GM18508 (cell line): ENCODE measurements around the gene SECISBP2.

ENCODE experiments used
- ATAC-seq: cut with Tn5 transposase; IDR thresholded peaks from one replicate; pipeline ENCODE4 v1.9.1; 2021; ENCODE audit warnings: moderate number of reproducible peaks; ENCODE audit not compliant: insufficient read depth, unreplicated experiment

Gene SECISBP2

DNA sequence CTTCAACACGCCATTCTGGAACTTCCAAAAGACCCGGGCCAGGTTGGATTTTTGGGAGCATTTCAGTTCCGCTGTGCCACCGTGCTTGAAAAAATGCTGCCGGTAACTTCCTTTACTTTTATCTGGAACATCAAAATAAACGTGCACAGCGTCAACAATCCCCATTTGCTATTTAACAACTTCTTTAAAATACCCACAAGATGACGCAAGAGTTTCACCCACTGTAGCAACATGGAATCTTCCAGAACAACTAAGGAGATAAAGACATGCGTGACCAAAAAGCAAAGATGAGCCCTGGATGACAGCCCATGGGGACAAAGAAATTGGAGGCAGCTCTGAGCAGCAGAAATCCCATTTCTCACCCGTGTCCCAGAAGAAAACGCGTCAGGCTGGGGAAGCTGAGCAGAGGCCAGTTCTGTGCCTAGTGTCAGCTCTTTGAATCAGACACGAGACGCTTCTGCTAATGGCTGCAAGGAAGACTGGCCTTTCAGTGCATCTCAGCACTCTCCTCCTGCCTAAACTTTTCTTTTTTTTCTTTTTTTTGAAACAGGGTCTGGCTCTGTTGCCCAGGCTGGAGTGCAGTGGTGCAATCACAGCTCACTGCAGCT is 61.3 kb downstream of the SECISBP2 start:
- no peak for ATAC-seq

DNA sequence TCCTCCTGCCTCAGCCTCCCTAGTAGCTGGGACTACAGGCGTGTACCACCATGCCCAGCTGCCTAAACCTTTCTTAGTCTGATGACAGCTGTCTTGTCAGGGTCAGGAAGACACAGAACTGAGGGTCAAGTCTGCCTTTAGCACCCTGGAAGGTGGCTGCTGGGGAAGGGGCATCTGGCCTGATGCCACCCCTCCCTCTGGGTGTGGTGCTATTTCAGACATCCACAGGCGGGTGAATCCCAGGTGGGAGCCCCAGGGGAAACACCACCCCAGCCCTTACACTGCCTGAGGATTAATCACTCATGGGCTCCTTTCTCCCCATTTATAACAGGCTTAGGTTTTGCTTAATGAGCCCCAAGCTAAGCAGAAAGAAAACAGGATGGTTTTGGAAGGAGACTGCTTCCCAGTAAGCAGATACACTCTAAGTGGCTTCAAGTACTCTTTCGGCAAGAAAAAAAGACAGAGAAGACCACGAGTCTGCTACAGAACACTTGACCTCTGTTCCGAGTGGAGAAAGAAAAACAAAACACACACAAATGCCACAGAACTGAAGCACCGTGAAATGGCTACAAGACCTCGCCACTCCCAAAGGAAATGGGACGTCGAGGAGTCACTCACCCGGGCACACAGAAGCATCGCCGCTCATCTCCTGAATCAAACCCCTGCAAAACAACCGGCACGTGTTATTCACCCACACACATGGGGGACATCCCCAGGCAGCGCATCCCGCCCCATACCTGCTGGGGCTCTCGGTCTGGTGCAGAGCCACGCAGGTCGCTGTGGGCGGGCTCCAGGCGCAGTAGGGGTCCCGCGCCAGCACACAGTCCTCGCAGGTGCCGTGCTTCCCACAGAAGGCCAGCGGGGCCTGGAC is 62.4 kb downstream of the SECISBP2 start:
- no peak for ATAC-seq

DNA sequence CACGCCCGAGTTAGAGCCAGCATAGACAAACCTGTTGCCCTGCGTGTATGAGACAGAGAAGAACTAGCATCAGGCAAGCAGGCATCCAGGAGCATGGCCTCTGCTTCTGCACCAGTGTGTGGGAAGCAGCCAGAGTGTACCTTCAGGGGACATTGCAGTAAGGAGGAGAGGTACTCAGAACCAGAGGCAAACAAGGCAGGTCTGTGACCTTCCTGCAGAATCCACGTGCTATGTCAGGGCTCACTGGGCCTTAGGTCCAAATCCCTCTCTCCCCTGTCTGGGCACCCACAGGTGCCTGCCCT is 63.0 kb downstream of the SECISBP2 start:
- no peak for ATAC-seq

DNA sequence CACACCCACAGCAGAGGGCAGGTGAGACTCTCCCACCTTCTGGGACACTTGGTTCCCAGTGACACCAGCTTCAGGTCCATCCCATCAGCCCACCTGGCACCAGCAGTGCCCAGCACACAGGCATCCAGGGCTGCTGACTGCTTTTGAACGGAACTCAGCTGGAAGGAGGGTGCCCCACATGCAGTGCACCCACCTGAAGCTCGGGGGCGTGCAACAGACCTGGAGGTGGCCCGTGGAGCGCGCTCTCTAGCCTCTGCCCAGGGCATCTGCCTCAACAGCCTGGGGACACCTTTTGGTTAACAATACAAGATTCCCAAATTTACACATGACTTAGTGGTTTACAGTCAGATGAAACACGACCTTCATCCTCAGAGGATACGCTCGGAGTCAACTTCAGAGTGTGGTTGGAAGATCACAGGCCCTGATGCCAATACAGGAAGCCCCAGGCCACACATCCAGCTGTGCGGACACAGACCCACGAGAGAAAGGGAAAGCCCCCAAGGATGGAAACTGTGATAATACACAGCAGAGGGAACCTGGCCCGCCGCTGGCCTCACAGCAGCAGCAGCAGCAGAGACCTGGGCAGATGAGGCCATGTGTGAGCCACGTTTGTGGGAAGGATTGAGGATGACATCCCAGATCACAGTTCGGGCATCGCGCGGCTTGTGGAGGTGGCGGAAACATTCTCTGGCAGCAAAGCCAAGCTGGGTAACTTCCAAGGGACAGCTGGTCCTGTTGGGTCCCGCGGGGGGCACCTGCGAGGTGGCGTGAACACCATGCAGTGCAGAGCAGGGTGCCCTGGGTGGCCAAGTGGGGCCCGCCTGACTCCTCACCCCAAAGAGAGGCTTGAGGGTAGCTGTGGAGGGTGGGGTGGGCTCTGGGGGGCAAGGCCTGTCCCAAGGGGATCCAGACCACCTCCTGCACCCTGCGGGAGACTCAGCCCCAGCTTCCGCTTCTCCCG is 64.0 kb downstream of the SECISBP2 start:
- ATAC-seq, result no peak

DNA sequence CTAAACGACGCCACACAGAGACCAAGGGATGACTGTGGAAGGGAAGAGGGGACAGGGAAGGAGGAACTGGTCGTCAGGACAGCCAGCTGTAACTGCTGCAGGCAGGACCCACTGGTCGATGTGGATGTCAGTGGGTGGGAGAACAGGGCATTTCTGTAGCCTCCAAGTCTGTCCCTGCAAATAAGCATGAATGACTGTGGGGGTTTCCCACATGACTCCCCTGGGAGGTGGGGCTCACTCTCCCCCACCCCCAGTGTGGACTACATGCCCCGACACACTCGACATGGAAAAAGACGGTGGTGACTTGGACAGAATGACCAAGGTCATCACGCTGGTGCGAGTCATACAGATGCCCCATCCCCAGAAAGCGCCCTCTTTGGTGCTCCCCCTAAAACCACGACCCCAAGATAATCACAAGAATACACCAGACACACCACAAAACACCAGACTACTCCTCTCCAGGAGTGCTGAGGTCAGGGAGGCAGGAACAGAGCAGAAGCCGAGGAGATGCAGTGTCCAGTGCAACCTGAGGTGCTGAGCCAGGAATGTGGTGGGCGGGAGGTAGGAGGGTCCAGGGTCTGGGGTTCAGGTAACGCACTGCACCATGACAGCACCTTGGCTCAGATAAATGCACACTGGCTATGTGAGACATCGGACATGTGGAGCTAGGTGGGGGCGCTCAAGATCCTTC is 64.9 kb downstream of the SECISBP2 start:
- ATAC-seq, result no peak

DNA sequence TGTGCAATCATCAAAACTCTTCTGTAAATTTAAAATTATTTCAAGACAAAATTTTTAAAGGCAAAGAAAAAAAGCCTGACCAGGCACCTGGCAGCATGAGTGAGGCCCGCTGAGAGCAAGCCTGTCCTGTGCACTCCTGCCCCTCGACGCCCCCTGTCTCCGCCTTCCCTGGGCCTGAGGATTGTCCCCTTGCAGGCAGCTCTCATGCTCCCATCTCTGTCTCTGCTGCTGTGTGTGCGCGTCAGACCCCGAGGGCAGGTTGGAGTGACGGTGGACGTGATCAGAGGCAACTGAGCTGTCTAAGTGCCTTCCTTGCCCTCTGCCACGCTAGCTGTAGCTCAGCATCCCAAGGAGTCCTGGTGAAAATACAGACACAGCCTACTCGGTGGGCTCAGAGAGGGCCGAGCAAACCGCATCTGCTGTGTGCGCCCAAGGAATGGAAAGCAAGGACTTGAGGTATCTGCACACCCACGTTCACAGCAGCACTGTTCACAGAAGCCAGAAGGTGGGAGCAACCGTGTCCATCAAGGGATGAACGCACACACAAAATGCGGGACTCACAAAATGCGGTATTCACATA is 65.5 kb downstream of the SECISBP2 start:
- ATAC-seq, result no peak

DNA sequence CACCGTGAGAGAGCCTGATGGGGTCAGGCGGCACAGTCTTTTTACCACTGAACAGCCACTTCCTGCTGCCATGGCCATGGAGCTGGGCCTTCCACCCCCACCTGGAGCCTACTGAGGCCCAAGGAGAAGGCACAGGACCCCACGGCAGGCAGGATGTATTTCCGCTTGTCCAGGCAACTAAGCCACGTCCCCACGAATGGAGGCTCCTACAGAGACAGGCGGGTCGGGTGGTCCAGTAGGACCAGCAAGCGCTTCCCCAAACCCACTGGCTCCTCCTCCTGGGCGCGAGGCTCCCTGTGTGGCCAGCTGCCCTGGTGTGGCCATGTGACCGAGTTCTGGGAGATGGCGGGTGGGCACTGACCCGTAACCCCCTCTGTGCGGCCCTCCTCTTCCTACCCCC is 66.5 kb downstream of the SECISBP2 start:
- no peak for ATAC-seq

DNA sequence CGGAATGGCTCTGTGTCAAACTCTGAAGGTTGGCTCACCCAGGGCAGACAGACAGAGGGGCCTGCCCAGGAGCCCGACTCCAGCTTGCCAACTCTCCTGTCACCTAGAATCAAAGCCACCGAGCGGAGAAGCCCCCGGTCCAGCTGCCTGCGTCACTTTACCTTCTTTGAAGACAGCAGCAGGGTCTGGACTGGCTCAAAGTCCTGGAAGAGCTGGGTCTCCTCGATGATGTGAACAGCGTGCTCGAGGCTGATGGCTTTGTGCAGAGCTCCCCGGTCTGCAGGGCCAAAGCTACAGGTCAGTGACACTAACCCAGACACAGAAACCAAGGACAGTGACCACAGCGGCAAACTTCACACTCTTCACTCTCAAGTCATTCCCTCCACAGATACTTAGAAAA is 67.9 kb downstream of the SECISBP2 start:
- ATAC-seq, result no peak

DNA sequence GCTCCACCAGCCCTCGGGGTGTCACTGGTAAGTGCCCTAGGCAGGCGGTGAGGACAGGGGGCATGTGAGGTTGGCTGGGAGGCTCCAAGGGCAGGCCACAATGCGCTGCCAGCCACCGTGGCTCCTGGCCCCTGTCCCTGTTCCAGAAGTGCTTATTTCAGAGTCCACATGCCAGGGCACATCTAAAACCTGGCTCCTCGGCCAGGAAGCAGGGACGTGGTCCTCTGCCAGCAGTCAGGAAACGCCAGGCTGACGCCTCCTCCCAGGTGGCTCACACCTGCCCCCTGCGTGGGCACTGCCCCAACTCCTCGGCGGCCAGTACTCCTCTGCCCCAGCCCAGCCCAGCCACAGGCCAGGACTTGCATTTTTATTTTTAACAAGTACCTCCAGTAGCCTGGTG is 68.5 kb downstream of the SECISBP2 start:
- no peak for ATAC-seq

DNA sequence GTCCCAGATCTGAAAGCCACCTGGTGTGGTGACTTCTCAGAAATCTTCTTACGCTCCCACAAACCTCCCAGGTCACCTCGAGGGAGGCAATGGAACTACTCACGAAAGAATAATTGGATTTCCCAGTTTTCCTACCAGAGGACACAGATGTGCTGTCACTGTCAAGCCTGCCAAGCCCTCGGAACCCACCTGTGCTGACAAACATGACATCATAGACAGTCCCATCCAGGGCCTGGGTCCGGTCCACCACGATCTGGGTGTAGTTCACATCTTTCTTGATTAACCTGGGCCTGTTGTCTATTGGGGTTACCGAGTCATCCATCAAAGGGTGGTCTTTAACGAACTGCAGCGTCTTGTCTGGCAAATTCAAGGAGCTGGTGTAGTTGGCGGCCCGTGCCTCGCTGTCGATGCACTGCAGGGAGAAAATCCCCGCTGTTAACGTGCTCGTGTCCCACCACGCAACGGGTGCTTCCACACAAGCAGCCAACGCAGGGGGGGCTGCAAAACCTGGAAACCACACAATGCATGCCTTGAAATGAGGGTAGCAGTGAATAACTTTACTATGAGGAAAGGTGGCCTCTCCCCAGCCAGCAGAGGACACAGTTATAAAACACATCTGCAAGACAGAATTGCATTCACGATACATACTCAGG is 69.0 kb downstream of the SECISBP2 start:
- no peak for ATAC-seq

DNA sequence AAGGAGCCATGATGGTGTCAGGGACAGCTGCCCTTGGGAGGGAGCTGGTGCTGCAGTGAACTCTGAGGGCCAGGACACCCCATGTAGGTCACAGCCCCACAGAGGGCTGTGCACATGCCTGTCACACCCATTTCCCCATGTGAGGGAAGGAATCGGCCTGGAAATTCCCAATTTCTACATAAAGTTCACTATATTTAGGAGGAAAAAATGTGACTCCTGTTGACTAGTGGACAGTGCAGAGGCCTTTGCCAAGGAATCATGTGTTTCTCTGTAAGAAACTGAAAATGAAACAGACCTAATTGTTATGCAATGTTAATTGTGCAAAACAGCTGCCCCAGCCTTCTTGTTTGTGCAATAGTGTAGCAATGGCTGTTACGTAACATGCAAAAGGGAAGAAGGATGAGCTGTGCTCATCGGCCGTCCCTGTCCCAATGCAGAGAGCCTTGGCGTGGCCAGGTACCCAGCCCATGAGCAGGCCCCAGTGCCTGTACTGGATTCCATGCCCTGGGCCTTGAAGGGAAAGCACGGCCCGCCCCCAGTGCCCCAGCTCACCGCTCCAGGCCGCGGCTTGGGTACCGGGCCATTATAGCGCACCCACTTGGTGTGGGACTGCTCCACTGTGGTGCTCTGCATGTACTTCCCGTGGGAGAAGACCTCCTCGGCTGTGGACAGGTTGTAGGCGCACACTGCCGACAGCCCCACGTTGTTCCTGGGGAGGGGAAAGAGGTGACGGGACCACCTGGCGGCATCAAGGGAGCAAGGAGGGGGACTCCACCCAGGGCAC is 70.0 kb downstream of the SECISBP2 start:
- ATAC-seq, result no peak

DNA sequence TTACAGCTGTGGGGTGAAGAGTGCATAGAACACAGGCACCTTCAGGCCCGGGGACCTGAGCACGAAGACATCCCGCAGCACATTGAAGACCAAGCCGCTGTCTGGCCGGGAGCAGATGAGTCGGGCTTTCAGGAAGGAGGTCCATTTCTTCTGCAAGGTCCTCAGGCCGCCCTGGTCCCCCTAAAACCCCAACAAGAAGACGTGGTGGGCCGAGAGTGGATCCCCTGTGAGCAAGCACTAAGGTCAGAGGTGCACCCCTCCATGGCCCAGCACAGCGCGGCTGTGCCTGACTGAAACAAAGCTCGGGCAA is 70.5 kb downstream of the SECISBP2 start:
- ATAC-seq, result no peak

DNA sequence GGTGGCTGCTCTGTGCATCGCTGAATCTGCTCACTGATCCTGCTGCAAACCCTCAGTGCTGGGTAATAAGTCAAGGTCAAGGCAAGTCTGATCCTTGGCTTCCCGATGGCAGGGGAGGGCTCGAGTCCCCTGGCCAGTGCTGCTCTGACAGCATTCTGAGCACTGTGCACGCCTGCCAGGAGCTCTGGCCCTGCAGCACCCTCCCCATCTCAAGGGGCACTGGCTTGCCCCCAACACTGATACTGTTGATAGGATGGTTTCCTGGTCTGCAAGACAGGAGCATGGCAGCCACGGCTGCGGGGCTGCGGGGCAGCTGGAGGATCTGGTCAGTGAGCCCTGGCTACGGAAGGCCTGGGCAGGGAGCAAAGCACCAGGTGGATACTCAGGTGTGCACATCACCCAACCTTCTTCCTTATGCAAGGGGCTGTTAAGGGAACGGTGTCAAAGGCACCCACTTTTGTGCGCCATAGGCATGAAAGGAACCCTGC is 71.8 kb downstream of the SECISBP2 start:
- ATAC-seq, result no peak

DNA sequence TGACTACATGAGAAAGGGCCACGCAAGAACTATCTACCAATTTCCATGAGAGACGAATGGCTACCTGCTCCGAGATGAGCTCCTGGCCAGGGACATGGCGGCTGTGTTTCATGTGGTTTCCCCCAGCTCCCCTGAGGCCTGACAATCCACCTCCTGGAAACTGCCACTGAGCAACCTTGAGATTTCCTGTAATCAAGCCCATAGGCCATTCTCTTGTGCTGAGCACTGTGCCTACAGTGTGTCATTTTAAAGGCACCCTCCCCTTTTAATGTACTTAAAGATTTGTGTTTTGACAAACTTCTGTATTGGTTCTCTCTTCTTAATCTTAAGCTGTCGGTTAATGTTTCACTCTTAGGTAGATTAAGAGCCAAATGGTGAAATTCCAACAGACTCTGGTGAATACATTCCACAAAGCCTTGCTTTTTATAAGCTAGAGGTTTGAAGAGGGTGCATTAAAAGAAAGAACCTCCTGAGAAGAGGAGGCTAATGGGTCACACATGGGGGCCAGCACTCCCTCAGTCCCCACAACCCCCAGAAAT is 72.3 kb downstream of the SECISBP2 start:
- no peak for ATAC-seq

DNA sequence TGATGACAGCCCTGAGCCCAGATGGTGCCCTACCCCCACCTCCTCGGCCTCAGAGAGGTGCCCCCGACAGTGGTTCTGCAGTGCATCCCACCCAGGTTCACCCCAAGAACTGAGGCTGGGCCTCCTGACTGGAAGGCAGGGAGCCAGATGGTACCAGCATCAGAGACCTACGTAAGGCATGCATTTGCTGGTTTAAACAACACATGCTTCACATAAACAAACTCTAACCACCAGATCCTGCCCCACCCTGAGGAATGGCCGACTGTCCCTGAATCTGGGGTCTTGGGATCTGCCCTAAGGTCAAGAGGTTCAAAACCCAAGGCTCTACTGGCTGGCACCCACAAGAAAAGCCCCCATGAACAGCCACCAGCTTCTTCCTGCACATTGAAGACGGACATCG is 73.3 kb downstream of the SECISBP2 start:
- ATAC-seq, result no peak

DNA sequence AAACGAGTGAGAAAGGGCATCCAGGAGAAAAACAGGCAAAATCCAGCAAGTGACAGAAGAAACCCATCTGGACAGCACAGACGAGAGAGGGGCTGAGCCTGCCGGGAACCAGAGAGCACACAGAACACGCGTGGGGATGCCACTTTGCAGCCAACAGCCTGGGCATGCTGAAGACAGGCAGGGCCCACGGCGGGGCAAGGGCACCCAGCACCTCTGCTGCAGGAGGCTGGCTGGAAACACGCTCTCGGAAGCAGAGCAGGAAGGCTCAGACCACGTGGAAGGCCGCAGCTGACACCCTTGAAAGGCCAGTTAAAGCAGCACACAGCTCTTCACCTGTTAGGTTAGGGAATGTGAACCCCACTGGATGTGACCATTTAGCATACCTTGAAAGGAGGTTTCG is 76.1 kb downstream of the SECISBP2 start:
- no peak for ATAC-seq

DNA sequence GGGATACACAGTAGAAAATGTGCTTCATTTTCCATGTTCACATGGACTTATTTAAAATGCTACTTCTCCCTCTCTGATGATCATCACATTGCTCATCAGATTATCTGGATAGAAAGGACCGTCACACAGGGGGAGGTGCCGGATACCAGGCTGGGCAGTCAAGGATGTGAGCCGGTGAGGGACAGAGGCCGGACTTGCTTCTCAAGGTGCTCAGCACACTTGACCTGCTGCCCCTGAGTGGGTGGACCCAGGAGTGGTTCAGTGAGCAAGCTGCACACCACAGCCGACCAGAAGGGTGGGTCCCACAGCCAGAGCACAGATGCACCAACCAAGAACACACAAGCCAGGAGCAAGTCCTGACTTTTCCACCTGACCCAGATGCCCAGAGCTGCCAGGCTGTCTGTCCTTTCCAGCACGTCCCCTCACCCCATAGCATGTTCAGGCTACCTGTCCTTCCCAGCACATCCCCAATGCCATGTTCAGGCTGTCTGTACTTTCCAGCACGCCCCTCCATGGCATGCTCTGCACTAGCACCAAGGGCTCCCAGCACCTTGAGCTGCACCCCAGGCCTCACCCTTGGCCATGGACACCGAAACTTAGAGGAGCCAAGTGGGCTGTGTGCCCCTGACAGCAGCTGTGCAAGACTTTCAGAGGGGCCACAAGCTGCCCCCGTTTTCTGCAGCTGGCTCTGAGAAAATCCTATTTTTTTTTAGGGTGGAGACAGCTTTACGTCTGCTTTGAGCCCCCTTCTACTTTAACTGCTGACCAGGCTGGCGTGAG is 77.8 kb downstream of the SECISBP2 start:
- ATAC-seq, result no peak

DNA sequence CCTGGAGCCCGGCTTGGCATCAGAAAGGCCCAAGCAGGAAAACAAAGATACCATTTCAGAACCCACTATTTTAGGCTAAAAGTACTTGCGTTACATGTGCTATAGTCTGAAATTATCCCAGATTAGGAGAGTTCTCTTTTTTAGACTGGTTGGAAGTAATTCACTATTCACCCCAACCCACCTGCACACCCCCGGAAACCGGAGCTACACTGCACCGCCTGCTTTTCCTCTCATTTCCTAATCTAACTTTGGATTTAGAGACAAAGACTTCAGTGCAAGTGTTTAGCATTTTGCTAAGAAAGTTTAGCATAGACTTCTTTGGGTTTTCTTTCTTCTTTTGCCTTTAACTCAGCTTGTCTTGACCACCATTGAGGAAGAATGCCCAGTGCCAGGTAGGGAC is 79.2 kb downstream of the SECISBP2 start:
- ATAC-seq, result no peak
